Activated CD4-positive, alpha-beta T cell treated with anti-CD3 and anti-CD28 coated beads, Interleukin-2, amount 10 ng/mL, durations not matched to agents 7 days and 5 days (primary cell): Measurements from ENCODE around the gene ZNF771. TPM values are rescaled to one million over a fixed set of nuclear protein-coding genes. Genes with fewer than 3 reads are reported as not detected.
"Not testable (repeated sequence)": the region's sequence is repeated elsewhere in the genome, so short reads cannot be mapped to it uniquely, and the experiment has no call there.

Experiments
- CTCF ChIA-PET: fragments of 350-600 bp; sonication (Branson Sonifier 250); formaldehyde crosslinking; loops from one replicate; lab custom pipeline; 2021; ENCODE audit warnings: antibody characterized with exemption; lab: Charles Lee
- POLR2A ChIA-PET: fragments of 350-600 bp; sonication (Branson Sonifier 250); formaldehyde crosslinking; loops from one replicate; lab custom pipeline; 2021; ENCODE audit warnings: antibody characterized with exemption; lab: Charles Lee
- DNase-seq: peaks from one replicate; pipeline ENCODE4 v3.0.0-alpha.2; 2020
- H3K27ac Mint-ChIP-seq: one replicate; pipeline ENCODE4 v1.8.0; 2021; ENCODE audit warnings: mild to moderate bottlenecking, moderate library complexity, mixed read lengths
- H3K27me3 Mint-ChIP-seq: one replicate; pipeline ENCODE4 v1.8.0; 2021; ENCODE audit warnings: mixed read lengths
- H3K36me3 Mint-ChIP-seq: one replicate; pipeline ENCODE4 v1.8.0; 2021; ENCODE audit warnings: low read depth, mixed read lengths
- H3K4me1 Mint-ChIP-seq: one replicate; pipeline ENCODE4 v1.8.0; 2021; ENCODE audit warnings: mixed read lengths
- H3K4me3 Mint-ChIP-seq: one replicate; pipeline ENCODE4 v1.8.0; 2021; ENCODE audit warnings: mild to moderate bottlenecking, moderate library complexity, mixed read lengths
- H3K9me3 Mint-ChIP-seq: one replicate; pipeline ENCODE4 v1.8.0; 2021; ENCODE audit warnings: mixed read lengths
- total RNA-seq, 2 experiments: library from RNA; stranded (reverse); gene quantifications; one replicate each; pipeline ENCODE4 v1.2.3, GENCODE V29; 2021

ZNF771 gene
- total RNA-seq, 2 experiments from 2014 or later: 3.4 to 3.7 TPM

DNA sequence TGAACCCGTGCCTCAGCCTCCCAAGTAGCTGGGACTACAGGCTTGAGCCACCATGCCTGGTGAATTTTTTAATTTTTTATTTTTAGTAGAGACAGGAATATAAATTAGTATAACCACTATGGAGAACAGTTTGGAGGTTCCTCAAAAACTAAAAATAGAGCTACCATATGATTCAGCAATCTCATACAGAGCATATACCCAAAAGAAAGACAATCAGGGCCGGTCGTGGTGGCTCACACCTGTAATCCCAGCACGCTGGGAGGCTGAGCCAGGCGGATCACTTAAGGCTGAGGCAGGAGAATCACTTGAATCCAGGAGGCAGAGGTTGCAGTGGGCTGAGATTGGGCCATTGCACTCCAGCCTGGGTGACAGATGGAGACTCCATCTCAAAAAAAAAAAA is 54.0 kb downstream of the ZNF771 start:
- H3K36me3 Mint-ChIP-seq, H3K27me3 Mint-ChIP-seq, DNase-seq, H3K9me3 Mint-ChIP-seq, H3K4me3 Mint-ChIP-seq, POLR2A ChIA-PET: not testable (repeated sequence)
- CTCF ChIA-PET: interaction anchor here (1.2 to 5.9 kb wide), 4 partner anchors 8 to 32 kb away, joined by 3 to 35 read pairs (median 15); partner anchors contain the start of gene DCTPP1
- peak overlapping the region; percentile 71 for H3K27ac Mint-ChIP-seq
- peaks cover 72% of the 10 kb centered on the region for H3K4me1 Mint-ChIP-seq

- H3K36me3 Mint-ChIP-seq: peaks cover 5% of the 10 kb centered on the region
Measured at GRCh38 chr16:30464078-30464477, 56.7 kb downstream of the ZNF771 start.

More at GRCh38 chr16:30464078-30464477, 56.7 kb downstream of the ZNF771 start:
- CTCF ChIA-PET: interaction anchor here (1.2 to 1.5 kb wide), 3 partner anchors 10 to 34 kb away, joined by 4 to 6 read pairs (median 4); partner anchors contain the start of gene DCTPP1
- Mint-ChIP-seq H3K9me3 (peaks cover 2% of the 10 kb centered on the region), H3K4me3 (no peak overlapping the region), H3K4me1 (peaks cover 57% of the 10 kb centered on the region), H3K27me3 (no peaks in the 10 kb centered on the region), H3K27ac (peak overlapping the region; percentile 20)
- no peak for DNase-seq
- POLR2A ChIA-PET: no interaction called here

Other genes with a start within 250 kb of the ZNF771 start
- 1,000 to 10,000 TPM; 1,809 to 1,847 TPM for gene CORO1A, start 224.0 kb upstream of the ZNF771 start, total RNA-seq
- gene BOLA2B, start 213.9 kb upstream of the ZNF771 start, total RNA-seq: 100 to 1,000 TPM; 136 to 141 TPM
- 10 to 100 TPM; 54.1 to 95.0 TPM for gene SLX1A, start 213.7 kb upstream of the ZNF771 start, total RNA-seq
- 10 to 100 TPM; 37.5 to 38.1 TPM for gene SULT1A3, start 208.4 kb upstream of the ZNF771 start, total RNA-seq
- 10 to 100 TPM in 1 of 2 experiments, 1 to 10 TPM in 1; 9.0 to 11.4 TPM for gene NPIPB13, start 159.1 kb upstream of the ZNF771 start, total RNA-seq
- 10 to 100 TPM; 51.8 to 65.0 TPM for gene CD2BP2, start 52.3 kb upstream of the ZNF771 start, total RNA-seq
- gene TBC1D10B, start 37.1 kb upstream of the ZNF771 start, total RNA-seq: 10 to 100 TPM; 63.9 to 69.9 TPM
- not detected for gene MYL11, start 32.8 kb upstream of the ZNF771 start, total RNA-seq
- gene SEPTIN1, start 25.0 kb upstream of the ZNF771 start, total RNA-seq: 100 to 1,000 TPM; 383 to 413 TPM
- gene ZNF48, start 12.2 kb upstream of the ZNF771 start, total RNA-seq: 10 to 100 TPM; 13.7 to 13.9 TPM
- 10 to 100 TPM; 48.4 to 51.4 TPM for gene DCTPP1, start 22.4 kb downstream of the ZNF771 start, total RNA-seq
- 10 to 100 TPM; 52.2 to 58.9 TPM for gene SEPHS2, start 38.3 kb downstream of the ZNF771 start, total RNA-seq
- 100 to 1,000 TPM; 521 to 598 TPM for gene ITGAL, start 65.1 kb downstream of the ZNF771 start, total RNA-seq
- 1 to 10 TPM; 1.9 to 2.6 TPM for gene ZNF768, start 119.0 kb downstream of the ZNF771 start, total RNA-seq
- gene ZNF747, start 127.3 kb downstream of the ZNF771 start, total RNA-seq: 10 to 100 TPM; 10.4 to 11.8 TPM
- gene ZNF764, start 150.8 kb downstream of the ZNF771 start, total RNA-seq: 10 to 100 TPM; 17.5 to 18.2 TPM
- 10 to 100 TPM; 13.3 to 13.8 TPM for gene ZNF688, start 164.1 kb downstream of the ZNF771 start, total RNA-seq
- 10 to 100 TPM; 17.0 to 18.3 TPM for gene ZNF785, start 178.1 kb downstream of the ZNF771 start, total RNA-seq
- gene ZNF689, start 202.8 kb downstream of the ZNF771 start, total RNA-seq: 10 to 100 TPM; 12.8 to 13.8 TPM
- gene PRR14, start 243.4 kb downstream of the ZNF771 start, total RNA-seq: 10 to 100 TPM; 78.6 to 80.1 TPM